HG03280 (cell line): ENCODE results near the gene RBMX2.

Source experiments
- ATAC-seq: cut with Tn5 transposase; IDR thresholded peaks from one replicate; pipeline ENCODE4 v1.9.1; 2021; ENCODE audit warnings: mild to moderate bottlenecking, moderate library complexity; ENCODE audit not compliant: unreplicated experiment

Gene RBMX2

DNA sequence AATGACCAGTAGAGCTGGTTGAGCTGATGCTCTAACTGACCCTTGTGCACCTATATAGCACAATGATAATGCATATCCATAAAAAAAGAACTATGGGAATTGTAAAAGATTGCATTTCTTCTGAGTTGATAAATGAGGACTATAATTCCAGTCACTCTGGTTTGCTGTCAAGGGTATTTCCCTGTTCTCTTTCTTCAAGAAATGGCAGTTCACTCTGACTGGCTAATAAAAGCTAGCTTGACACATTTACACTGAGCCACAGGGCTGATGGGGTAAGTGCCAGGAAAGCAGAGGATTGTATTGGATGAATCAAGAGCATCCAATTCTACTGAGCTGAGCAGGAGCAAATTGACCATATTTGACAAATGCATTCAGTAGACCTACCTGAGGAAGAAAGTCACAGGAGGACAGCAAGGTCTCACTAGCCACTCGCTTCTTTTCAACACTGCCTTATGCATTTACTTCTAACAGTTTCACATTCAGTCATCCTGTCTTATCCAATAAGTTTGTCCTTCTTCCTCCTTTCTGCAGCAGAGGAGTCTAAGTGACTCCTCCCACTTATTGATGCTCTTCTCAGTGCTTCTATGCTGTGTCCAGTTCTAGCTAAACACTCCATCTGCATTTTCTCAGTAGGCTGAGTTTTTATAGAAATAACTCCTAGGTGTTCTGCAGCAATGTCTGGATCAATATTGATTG, 43.0 kb downstream of the RBMX2 start:
- ATAC-seq: no peak

DNA sequence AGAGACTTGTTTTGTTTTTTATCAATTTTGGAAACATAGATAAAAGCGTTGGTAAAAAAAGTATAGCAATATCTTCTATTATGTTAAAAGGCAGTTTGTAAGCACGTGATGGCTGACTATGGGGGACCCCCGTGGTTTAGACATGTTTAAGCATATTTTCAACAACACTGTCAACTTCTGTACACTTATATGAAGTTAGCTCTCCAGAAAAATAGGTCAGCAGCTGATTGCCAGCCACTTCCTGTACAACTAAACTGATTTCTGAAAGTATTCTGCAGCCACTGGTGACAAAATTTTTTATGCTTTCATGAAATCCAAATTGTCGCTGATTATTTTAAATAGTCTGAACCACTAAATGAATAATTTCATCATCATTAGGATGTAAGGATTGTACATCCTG, 45.2 kb downstream of the RBMX2 start:
- ATAC-seq: no peak
